KMS-11 (cell line): ENCODE measurements around the gene TBX18.
A peak's percentile ranks its signal among the peaks of the same experiment; 100 is the strongest.

Source experiments
- H2AFZ ChIP-seq: fragments of 200-600 bp; sonication (generic); 2 replicates; pipeline ENCODE4 v1.6.1; 2016; ENCODE audit warnings: antibody characterized with exemption, mixed run types, low read depth
- H3K27ac ChIP-seq: fragments of 200-600 bp; sonication (generic); 2 replicates; pipeline ENCODE4 v1.6.1; 2016; ENCODE audit warnings: mild to moderate bottlenecking, mixed run types
- H3K27me3 ChIP-seq: fragments of 200-600 bp; sonication (generic); 2 replicates; pipeline ENCODE4 v1.6.1; 2017; ENCODE audit warnings: mild to moderate bottlenecking, low read depth, mixed run types, moderate library complexity; ENCODE audit not compliant: insufficient read depth
- H3K36me3 ChIP-seq: fragments of 200-600 bp; sonication (generic); 2 replicates; pipeline ENCODE4 v1.6.1; 2017; ENCODE audit warnings: mild to moderate bottlenecking, mixed run types; ENCODE audit not compliant: insufficient read depth
- H3K4me1 ChIP-seq: fragments of 200-600 bp; sonication (generic); 2 replicates; pipeline ENCODE4 v1.6.1; 2016; ENCODE audit warnings: mild to moderate bottlenecking, low read depth, mixed run types; ENCODE audit not compliant: poor library complexity, severe bottlenecking
- H3K4me2 ChIP-seq: fragments of 200-600 bp; sonication (generic); 2 replicates; pipeline ENCODE4 v1.7.0; 2016; ENCODE audit warnings: mild to moderate bottlenecking, mixed run types
- H3K4me3 ChIP-seq: fragments of 200-600 bp; sonication (generic); IDR thresholded peaks from 2 replicates; pipeline ENCODE4 v1.6.1; 2017; ENCODE audit warnings: low read depth, low read length, mixed read lengths; ENCODE audit not compliant: insufficient read depth
- H3K79me2 ChIP-seq: fragments of 200-600 bp; sonication (generic); 2 replicates; pipeline ENCODE4 v1.6.1; 2016; ENCODE audit warnings: low read depth, mixed run types; ENCODE audit not compliant: insufficient read depth
- H3K9ac ChIP-seq: fragments of 200-600 bp; sonication (generic); 2 replicates; pipeline ENCODE4 v1.6.1; 2016; ENCODE audit warnings: mild to moderate bottlenecking, mixed run types
- H4K20me1 ChIP-seq: fragments of 200-600 bp; sonication (generic); 2 replicates; pipeline ENCODE4 v1.6.1; 2016; ENCODE audit warnings: mild to moderate bottlenecking, mixed run types; ENCODE audit not compliant: insufficient read depth
- TF ChIP-seq, protein P1 (sequence below): fragments of 200-600 bp; sonication (generic); conservative IDR thresholded peaks from 2 replicates; pipeline ENCODE4 v1.6.1; 2017; ENCODE audit warnings: low read depth, mild to moderate bottlenecking, antibody characterized with exemption, low read length, moderate library complexity, mixed read lengths

TBX18 gene

DNA sequence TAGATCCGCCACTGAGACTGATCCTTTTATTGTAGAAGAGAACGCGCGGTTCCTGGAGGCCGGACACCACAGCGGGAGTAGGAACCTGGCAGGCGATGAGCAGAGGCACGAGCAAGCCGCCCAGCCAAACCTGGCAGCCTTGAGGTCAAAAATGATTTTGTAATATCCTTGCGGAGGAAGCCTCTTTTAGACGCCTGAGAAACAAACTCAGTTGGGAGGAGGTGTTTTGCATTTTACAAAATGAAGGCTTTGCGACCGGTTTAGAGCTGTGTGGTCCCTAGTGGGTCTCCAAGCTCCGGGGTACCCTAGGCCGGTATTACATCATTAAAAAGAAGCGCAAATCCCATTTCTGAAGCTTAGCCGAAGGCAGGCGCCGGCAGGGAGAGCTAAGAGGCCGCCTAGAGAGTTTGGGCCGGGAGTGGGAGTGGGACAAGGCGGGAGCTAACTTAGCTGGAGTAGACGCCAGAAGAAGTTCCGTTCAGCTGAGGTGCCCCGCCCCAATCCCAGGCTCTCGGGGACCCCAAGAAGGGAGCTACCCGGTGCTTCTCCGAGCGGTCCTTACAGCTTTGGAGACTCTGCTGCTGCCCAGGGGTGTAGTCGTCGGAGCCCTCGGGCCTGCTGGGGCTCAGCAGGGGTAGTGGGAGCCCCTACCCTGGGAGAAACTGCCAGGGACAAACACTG is 1.9 kb upstream of the TBX18 start:
- no peak overlapping the region for H3K9ac ChIP-seq
- H4K20me1 ChIP-seq = no peaks in the 10 kb centered on the region
- TF ChIP-seq, protein P1, sequence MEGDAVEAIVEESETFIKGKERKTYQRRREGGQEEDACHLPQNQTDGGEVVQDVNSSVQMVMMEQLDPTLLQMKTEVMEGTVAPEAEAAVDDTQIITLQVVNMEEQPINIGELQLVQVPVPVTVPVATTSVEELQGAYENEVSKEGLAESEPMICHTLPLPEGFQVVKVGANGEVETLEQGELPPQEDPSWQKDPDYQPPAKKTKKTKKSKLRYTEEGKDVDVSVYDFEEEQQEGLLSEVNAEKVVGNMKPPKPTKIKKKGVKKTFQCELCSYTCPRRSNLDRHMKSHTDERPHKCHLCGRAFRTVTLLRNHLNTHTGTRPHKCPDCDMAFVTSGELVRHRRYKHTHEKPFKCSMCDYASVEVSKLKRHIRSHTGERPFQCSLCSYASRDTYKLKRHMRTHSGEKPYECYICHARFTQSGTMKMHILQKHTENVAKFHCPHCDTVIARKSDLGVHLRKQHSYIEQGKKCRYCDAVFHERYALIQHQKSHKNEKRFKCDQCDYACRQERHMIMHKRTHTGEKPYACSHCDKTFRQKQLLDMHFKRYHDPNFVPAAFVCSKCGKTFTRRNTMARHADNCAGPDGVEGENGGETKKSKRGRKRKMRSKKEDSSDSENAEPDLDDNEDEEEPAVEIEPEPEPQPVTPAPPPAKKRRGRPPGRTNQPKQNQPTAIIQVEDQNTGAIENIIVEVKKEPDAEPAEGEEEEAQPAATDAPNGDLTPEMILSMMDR = no peak
- H3K27ac ChIP-seq = no peak overlapping the region
- no peaks in the 10 kb centered on the region for H3K36me3 ChIP-seq
- no peak overlapping the region for H3K4me3 ChIP-seq
- no peaks in the 10 kb centered on the region for H3K27me3 ChIP-seq
- no peak overlapping the region for H3K4me2 ChIP-seq
- peaks cover 13% of the 10 kb centered on the region; the same call in 1 of the 2 replicates for H3K79me2 ChIP-seq
- H3K4me1 ChIP-seq = peaks cover 9% of the 10 kb centered on the region
- H2AFZ ChIP-seq = no peak overlapping the region

DNA sequence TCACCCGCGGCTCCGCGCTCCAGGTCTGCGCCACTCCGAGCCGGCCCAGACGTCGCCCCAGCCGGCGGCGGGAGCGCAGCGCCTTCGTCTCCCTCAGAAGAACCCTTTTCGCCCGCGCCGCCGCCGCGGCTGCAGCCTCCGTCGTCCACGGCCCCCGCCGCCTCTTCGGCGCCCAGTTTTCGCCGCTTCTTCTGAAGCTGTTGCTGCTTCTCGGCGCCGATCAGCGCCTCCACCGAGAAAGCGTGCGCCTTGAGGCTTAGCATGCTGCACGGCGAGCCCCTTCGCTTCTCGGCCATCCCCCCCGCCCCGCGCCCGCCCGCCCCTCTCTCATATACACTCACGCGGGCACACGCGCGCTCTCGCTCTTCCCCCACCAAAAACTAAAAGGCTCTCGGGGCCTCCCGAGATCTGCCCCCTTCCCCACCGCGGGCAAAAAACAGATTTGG is 489 bp downstream of the TBX18 start:
- Histone ChIP-seq H3K27ac (peak overlapping the region; percentile 74), H4K20me1 (no peaks in the 10 kb centered on the region), H3K36me3 (no peaks in the 10 kb centered on the region), H3K27me3 (no peaks in the 10 kb centered on the region), H2AFZ (peak overlapping the region; percentile 83), H3K4me1 (peaks cover 26% of the 10 kb centered on the region), H3K4me3 (no peak overlapping the region), H3K4me2 (peak overlapping the region; percentile 59; the same call in 1 of the 2 replicates), H3K9ac (peak overlapping the region; percentile 80), H3K79me2 (peaks cover 29% of the 10 kb centered on the region; the same call in 1 of the 2 replicates)
- TF ChIP-seq, protein P1 = no peak

DNA sequence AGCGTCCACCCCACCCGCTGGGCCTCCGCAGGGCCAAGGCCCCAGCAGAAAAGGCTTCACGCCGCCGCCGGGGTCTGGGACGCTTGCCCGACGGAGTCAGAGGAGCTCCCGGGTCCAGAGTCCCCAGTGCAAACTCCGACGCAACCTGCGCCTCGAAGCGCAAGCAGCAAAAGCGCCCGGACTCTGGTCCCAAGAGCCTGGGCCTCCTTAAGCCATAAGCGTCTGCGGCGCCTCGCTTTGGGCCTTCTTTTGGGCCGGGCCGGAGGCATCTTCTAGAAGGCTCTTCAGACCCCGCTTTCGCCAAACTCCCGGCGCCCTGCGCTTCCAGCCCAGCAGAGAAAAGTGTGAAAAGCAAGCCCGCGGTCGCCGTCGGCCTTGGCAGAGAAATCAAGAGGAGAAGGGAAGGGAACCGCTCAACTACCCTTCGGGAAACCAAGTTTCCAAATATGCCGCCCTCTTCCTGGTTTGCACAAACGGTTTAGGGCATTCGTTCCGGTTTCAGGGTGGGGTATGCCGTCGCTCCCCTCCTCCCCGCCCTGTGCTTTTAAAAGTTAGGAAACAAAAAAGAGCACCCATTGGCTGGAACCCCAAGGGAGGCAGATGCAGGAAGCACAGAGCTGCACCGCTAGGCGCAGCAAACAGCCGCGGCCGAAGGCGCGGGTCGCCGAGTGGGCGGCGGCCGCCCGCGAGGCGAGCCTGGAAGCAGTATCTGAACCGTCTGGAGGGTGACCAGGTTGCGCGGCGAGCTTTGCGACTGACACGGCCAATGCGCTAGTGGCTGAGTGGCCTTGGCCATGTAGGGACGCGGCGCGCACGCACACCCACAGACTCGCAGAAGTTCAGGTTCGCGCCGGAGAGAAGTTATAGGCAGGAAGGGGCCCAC is 1.2 kb downstream of the TBX18 start:
- Histone ChIP-seq H3K9ac (peak overlapping the region; percentile 80), H3K27me3 (no peaks in the 10 kb centered on the region), H3K4me1 (peaks cover 26% of the 10 kb centered on the region), H4K20me1 (no peaks in the 10 kb centered on the region), H3K27ac (peak overlapping the region; percentile 74), H2AFZ (peak overlapping the region; percentile 83; the same call in 1 of the 2 replicates), H3K36me3 (no peaks in the 10 kb centered on the region), H3K4me3 (no peak overlapping the region), H3K4me2 (peak overlapping the region; percentile 59; the same call in 1 of the 2 replicates), H3K79me2 (peaks cover 29% of the 10 kb centered on the region; the same call in 1 of the 2 replicates)
- TF ChIP-seq, protein P1 = no peak

DNA sequence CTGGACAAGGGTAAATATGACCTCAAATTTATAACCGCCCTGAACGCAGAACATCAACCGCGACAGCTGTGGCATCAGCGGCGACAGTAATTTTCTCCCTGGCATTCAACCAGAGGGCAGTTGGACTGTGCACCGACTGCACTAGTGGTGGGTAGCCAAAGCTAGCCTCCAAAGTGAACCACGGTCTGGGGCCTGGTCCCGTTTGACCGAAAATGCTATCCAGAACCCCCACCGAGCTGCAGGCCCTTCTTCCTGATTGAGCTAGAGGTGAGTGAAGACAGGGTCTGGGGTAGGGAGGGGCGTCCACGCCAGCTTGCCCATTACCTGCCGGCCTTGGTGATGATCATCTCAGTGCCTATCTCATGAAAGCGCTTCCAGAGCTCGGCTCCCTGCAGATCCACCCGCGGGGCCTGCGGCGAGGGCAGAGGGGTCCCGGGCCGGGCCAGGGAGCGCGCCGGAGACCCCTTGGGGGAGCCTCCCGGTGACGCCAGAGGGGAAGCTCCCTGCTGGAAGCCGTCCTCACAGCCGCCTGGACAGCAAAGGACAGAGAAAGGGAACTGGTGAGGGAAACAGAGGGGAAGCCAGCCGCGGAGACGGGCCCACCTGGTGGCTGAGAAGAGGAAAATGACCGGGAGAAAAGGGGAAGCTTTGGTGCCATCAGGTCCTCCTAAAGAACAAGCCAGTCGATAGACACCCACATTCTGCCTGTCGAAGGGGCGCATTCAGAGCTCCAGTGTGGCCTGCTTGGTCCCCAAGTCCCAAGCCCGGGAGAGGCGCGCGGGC is 2.0 kb downstream of the TBX18 start:
- H3K79me2 ChIP-seq = peaks cover 29% of the 10 kb centered on the region; the same call in 1 of the 2 replicates
- H3K27me3 ChIP-seq = no peaks in the 10 kb centered on the region
- peaks cover 26% of the 10 kb centered on the region for H3K4me1 ChIP-seq
- peak overlapping the region; percentile 59 for H3K4me2 ChIP-seq
- H4K20me1 ChIP-seq = no peaks in the 10 kb centered on the region
- H3K36me3 ChIP-seq = no peaks in the 10 kb centered on the region
- no peak overlapping the region for H3K4me3 ChIP-seq
- H3K27ac ChIP-seq = peak overlapping the region; percentile 74
- H2AFZ ChIP-seq = peak overlapping the region; percentile 83
- H3K9ac ChIP-seq = peak overlapping the region; percentile 80
- TF ChIP-seq, protein P1 = no peak
